ENCODE results near the gene RABGAP1L.
A peak's percentile ranks its signal among the peaks of the same experiment; 100 is the strongest.
"Not testable (repeated sequence)": the region's sequence is repeated elsewhere in the genome, so short reads cannot be mapped to it uniquely, and the experiment has no call there.

The RABGAP1L gene

DNA sequence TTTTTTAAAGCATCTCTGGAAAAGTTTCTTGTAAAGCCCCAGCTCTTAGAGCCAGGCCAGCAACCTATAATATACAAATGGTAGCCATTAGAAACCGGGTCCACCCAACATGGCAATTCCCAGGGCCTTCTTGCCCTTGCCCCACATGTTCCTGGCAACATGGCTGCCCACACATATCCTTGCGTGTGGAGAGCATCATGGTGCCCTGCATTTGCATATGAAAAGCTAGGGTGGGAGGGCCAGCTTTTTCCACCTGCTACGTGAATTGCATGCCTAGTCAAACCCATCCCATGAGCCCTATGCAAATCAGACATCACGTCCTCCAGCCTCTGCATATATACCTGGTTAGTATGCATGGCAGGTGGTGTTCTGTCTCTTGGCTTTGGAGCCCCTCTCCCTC, 88.2 kb downstream of the RABGAP1L start:
- DNase-seq: no peak

DNA sequence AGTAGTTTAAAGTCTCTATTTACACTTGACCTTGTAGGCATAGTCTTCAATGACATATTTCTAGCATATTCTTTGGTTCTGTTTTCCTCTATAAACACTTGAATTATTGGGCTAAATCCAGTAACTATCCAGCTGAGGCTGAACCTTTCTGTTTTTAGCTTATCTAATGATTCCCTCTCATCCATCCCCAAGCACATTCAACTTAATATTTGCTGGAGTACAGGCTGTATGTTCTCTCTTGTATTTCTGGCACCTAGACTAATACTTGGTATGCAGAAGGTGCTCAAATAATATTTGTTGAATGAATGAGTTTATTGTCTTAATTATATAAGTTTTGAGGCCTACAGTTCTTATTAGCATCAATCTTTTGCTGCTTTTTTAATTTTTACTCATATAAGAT, 88.7 kb downstream of the RABGAP1L start:
- DNase-seq: no peak

DNA sequence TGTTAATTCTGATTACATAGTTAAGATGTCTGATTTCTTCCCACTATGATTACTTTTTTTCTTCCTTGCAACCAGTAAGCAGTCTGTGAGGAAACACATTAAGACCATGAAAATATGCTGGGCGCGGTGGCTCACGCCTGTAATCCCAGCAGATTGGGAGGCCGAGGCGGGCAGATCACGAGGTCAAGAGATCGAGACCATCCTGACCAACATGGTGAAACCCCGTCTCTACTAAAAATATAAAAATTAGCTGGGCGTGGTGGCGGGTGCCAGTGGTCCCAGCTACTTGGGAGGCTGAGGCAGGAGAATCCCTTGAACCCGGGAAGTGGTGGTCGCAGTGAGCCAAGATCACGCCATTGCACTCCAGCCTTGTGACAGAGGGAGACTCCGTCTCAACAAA, 97.1 kb downstream of the RABGAP1L start:
- DNase-seq: not testable (repeated sequence)

DNA sequence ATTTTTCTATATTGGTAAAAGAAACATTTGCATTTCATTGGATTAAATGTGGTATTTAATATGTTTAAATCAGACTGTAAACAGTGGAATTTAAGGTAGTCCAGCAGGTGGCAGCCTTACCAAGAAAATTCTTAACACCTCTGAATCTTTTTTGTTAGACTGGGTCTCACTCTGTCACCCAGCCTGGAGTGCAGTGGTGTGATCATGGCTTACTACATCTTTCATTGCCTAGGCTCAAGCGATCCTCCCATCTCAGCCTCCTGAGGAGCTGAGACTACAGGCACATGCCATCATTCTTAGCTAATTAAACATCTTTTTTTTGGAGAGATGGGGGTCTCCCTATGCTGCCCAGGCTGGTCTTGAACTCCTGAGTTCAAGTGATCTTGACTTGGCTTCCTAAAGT, 98.8 kb downstream of the RABGAP1L start:
- DNase-seq: peak; percentile 23

DNA sequence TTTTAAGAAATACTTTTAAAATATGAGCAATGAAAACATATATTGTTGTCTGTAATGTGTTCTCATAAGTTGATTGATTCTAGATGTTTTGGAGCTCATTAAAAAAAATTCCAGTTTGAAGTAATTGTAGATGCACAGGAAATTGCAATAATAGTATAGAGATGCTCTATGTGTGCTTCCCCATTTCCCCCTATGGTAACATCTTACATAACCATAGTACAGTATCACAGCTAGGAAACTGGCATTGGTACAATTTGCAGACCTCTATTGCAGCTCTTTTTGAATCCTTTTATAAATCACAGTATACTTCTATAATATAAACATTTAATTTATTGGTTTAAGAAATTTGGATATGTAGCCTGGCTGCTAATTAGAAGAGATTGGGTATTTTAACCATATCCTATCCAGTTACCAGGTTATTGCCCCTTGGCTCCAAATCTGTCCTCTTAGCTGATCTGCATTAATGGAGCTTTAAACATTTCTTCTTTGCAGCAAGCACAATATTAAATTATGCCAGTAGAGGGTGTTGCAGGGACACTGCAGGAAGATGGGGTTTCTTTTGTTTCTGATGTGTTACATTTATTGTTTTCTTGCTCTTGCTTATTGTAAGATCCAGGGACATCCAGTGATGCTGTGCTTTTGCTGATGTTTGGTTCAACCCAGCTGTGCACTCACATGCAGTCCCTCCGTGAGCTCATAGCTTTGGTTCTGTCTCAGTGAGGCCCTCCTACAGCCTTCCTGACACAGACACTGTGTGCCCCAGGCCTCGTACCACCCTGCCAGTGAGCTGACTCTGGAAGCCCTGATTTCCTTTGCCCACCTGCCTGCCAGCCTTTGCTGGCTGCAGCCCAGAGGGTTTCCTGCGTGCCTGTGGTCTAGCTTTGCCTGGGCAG, 103.3 kb downstream of the RABGAP1L start:
- DNase-seq: peak; percentile 80

DNA sequence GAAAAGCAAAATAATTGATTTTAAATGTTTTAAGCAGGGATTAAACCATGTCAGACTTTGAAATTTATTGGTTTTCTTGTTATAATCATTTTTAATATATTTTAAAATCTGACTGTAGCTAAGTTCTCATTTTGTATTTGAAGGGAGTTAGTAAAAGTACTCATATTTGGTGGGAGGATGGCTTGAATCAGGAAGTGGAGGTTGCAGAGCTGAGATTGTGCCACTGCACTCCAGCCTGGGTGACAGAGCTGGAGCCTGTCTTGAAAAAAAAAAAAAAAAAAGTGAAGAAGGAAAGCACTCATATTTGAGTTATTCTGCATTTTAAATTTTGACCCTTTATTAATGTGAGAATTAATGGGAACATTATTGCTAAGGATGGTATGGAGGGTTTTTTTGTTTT, 106.0 kb downstream of the RABGAP1L start:
- no peak for DNase-seq

DNA sequence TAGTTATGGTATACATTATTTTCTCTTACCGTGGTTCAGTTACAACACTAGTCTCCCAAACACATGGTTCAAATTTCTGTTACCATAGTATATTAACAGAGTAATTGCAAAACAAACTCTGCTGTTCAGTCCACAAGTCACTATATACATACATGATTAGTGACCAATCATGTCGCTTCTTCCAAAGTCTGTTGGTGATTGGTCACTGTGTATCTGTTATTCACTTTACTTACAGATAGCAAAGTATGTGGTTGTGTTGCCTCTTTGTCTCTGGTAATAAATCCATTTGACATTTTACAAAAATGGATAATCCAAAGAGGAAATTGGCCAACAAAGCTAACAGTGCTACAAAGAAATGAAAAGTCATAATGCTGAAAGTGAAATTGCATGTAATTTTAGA, 107.2 kb downstream of the RABGAP1L start:
- no peak for DNase-seq

DNA sequence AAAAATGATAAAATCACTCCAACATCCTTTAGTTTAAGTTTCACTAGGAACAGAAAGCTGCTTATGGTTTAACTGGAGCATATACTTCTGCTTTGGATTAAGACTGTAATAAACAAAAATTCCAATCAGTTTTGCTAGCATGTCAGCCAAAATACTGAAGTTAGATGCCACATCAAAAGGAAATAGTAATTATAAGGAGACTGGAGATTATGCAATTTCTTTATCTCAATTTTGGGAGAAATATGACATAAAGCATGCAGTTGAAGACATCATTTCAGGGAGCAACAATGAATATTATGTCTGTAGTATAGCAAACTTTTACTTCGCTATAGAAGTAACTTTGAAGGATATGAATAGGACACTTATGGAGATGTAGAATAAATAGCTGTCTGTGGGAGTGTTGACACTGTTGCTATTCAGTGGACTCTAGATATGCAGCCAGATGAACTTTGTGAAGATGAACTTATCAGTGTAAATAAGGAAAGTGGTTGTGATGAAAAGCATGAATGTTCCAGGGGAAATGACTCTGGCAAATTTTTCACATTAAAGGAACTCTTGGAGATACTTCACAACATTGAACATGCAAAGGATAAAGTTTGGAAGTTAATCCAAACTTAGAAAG, 107.8 kb downstream of the RABGAP1L start:
- DNase-seq: no peak

DNA sequence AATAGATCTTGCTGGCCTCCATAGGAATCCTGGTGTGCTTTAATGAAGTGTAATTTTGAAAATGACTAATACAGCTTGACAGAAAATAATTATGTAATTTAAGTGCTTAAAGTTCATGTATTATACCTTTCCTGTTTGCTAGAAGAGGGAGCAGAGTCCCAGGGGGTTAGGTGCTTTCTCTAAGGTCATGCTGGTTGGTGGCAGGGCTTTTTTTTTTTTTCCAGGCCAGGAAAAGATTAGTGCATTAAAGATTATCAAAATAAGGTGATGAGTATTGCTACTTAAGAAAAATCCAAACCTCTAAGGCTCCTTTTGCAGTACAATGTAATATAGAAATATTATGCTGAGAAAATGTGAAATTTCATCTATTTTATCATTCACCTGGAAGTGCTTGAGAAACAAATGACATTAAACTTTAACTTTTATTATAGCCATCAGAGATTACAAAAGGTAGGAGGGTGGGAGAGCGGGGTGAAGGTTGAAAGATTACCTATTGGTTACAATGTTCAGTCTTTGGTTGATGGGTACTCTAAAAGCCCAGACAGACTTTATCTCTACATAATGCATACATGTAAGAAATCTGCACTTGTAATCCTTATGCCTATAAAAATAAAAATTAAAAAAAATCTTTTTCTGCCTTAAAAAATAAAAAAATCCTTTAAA, 110.8 kb downstream of the RABGAP1L start:
- no peak for DNase-seq

DNA sequence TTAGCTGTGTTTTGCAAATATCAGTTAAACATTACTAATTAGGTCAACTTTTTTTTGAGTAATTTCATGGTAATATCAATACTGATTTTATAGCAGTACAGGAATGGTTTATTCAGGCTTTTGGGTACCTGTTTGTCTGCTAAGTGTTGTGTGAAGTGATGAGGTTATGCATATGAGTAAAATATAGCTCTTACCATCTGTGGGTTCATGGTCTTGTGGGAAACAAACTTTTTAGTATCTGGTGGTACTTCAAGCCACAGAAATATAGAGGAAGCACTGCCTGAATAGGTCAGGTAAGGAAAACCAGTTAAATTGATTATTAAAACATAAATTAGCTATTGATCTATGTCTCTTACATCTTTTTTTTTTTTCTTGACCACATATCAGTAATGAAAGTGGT, 113.9 kb downstream of the RABGAP1L start:
- no peak for DNase-seq

DNA sequence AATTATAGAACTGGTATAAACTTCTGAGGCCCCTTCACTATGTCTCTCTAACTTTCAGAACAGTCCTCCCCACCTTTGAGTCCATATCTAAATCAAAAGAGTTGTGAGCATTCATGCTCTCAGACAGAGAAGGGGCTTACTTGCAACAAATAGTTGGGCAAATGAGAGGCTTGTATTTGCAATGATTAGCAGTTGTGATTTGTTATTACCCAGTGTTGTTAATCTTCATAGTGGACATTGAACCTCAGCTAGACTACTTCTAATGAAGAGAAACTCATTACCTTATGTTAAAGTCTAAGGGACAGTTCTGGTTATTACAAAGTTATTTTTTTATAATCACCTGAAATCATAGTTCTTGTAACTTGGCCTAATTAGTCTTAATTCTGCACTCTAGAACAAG, 114.5 kb downstream of the RABGAP1L start:
- DNase-seq: no peak

DNA sequence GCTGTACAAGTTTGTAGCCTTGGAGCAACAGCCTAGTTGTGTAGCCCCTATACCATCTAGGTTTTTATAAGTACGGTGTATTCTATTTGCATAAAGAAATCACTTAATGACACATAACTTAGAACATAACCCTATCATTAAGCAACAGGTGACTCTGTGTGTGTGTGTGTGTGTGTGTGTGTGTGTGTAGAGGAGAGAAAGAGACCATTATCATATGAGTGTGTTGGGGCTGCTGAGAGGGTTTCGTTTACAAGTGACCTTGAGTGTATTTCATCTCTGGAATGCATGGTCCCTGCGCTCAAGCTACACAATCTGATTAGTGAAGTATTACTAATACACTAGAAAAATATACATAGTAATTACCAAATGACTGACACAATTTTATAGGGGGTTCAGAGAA, 115.1 kb downstream of the RABGAP1L start:
- DNase-seq: no peak

DNA sequence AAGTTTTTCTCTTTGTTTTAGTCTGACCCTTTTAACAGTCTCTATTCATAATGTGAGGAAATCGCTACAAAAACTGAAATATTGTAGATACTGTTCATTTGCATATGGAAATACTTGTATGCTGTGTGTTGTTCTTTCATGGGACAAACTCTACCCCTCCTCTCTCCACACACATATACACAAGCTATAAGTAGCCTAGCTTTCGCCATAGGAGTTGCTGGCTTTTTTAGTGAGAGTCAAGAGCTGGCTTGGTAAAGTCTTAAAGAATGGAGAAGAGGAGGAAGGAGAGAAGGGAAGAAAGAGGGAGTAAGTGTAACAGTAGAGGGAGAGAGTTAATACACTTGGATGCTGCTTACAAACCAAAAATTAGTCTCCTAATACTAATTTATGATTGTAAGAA, 115.6 kb downstream of the RABGAP1L start:
- no peak for DNase-seq

DNA sequence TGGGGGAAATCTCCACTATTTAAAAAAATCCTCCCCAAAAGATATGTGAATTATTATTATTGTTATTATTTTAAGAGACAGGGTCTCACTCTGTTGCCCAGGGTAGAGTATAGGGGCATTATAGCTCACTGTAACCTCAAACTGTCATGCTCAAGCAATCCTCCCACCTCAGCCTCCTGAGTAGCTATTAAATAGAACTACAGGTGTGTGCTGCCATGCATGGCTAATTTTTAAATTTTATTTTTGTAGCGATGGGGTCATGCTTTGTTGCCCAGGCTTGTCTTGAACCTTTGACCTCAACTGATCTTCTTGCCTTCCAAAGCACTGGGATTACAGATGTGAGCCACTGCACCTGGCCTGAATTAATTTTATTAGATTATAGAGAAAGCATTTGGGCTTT, 116.8 kb downstream of the RABGAP1L start:
- DNase-seq: no peak

DNA sequence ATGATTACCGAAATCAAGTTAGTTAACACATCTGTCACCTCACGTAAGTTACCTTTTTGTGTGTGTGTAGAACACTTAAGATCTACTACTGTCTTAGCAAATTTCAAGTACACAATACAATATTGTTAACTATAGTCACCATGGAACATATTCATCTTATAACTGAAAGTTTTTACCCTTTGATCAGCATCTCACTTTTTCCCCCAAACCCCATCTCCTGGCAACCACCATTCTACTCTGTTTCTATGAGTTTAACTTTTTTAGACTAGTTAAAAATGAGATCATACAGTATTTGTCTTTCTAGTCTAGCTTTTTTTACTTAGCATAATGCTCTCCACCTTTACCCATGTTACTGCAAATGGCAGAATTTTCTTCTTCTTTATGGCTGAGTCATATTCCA, 124.7 kb downstream of the RABGAP1L start:
- no peak for DNase-seq

DNA sequence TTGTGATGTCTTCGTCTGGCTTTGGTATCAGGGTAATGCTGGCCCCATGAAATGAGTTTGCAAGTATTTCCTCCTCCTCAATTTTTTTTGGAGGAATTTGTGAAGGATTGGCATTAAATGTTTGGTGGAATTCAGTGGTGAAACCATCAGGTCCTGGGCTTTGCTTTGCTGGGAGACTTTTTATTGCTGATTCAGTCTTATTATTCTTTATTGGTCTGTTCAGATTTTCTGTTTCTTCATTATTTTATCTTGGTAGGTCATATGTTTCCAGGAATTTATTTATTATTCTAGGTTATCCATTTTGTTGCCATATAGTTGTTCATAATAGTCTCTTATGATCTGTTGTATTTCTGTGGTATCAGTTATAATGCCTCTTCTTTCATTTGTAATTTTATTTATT, 126.7 kb downstream of the RABGAP1L start:
- DNase-seq: no peak

DNA sequence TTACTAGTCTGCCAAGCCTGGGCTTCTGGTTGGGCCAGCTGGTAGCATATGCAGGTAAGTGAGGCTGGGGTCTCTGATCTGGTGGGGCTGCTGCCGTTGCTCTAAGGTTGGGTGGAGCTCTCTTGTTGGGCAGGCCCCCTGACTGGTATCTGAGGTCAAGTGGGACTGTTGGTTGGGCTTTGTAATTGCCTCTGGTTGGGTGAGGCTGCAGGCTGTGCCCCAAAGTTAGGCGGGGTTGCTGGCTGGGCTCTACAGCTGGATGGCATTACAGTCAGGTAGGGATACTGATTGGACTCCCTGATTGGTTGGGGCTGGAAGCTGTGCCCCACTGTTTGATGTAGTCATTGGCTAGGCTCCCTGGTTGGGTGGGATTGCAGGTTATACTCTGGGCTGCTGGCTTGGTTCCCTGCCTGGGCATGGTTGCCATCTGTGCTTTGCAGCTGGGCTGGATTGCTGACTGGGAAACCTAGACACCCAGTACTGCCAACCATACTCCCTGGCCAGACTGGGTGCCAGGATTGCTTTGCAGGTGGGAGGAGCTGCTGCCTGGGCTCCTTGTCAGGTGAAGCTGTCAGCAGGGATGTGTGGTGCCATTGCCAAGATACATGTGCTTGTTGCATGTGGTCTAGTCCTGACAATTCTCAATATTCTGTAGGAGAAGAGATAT, 130.5 kb downstream of the RABGAP1L start:
- DNase-seq: no peak

DNA sequence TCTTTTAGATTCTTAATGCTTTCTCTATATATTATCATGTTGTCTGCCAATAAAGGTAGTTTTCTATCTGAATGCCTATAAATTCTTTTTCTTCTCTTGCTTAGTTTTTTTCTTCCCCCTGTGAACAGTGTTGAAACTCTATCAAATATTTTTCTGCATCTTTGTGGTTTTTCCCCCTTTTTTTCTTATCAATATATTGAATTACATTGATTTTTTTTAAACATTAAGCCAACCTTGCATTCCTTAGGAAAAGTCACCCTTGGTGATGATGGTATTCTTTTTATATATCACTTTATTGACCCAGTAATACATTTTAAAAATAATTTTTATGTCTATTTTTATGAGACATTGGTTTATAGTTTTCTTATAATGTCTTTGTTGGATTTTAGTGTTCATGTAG, 131.7 kb downstream of the RABGAP1L start:
- DNase-seq: no peak

DNA sequence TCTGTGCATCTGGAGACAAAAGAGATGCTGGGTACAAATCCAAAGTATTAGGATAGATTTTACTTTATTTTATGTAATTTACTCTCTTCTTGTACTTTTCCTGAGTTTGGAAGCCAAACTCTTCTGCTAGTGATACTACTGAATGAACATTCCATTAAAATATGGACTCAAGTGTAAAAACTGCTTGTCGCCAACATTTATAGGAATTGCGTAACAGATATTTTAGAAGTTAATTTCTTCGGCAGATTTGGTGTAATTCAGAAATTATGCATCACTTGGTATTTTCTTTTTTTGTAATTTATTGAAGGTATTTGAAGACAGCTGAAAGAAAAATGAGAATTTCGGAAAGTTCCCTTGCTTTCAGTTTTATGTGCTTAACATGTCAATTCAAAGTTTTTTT, 137.0 kb downstream of the RABGAP1L start:
- no peak for DNase-seq

DNA sequence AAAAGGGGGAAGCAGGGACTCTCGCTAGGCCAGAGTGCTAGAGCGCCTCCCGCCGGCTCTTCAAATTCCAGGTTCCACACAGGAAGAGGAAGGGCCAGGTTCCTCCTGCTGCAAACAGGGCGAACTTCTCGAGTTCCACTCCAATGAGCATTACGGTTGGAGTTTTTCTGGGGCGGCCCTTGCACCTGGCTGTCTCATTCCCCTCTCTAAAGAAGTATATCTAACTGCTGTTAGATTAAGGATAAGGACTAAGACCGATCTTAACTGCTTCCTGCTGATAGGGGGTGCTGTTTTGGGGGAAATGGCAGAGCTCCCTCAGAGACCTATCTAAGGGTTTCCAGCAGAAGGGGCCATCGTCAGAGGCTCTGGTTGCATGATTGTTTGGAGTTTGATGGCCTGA, 138.0 kb downstream of the RABGAP1L start:
- no peak for DNase-seq

DNA sequence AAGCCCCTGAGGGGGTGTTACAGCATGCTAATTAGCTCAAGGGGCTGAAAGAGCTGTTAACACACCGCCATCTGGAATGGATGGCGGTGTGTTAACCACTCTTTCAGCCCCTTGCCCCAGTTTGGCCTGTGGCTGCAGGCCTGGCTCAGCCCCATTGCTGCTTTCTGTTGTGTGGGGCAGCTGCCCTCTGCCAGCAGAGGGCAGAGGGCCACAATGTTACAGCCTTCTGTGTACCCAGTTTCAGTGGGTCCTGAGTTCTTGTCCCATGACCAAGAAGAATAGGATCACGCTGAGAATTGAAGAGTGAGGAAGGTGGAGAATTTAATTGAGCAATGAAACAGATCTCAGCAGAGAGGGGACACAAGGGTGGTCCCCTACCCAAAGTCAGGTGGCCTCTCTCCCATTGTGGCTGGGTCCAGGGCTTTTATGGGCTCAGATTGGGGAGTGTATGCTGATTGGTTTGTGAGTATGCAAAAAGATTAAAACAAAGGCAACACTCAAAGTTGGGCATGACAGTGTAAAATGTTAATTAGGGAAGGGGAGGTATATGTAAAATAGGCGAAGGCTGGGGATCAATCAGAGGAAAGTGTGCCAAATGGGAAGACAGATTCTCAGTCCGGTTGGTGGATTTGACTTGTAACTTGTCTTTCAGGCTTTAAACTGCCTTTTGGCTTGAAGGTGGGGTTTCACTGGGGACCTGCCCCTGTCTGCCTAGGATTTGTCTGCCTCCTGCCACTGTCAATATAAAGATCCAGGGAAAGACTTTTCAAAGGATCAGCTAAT, 142.2 kb downstream of the RABGAP1L start:
- DNase-seq: no peak

DNA sequence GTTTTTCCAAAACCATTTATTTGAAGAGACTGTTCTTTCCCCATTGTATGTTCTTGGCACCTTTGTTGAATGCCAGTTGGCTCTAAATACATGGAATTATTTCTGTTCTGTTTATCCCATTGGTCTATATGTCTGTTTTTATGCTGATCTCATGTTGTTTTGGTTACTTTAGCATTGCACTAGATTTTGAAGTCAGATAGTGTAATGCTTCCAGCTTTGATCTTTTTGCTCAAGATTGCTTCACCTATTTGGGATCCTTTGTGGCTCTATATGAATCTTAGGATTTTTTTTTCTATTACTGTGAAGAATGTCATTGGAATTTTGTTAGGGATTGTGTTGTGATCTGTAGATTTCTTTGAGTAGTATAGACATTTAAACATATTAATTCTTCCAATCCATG, 149.3 kb downstream of the RABGAP1L start:
- DNase-seq: no peak

DNA sequence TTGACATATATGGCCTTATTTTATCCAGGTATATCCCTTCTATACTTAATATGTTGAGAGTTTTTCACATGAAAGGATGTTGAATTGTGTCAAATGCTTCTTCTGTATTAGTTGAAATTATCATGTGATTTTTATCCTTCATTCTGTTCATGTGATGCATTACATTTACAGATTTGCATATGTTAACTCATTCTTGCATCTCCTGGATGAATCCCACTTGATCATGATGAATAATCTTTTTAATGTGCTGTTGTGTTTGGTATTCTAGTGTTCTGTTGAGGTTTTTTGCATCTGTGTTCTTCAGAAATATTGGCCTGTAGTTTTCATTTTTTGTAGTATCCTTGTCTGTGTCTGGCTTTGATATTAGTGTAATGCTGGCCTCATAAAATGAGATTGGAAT, 150.2 kb downstream of the RABGAP1L start:
- no peak for DNase-seq
